ENCODE data around the gene POGK.

The POGK gene

DNA sequence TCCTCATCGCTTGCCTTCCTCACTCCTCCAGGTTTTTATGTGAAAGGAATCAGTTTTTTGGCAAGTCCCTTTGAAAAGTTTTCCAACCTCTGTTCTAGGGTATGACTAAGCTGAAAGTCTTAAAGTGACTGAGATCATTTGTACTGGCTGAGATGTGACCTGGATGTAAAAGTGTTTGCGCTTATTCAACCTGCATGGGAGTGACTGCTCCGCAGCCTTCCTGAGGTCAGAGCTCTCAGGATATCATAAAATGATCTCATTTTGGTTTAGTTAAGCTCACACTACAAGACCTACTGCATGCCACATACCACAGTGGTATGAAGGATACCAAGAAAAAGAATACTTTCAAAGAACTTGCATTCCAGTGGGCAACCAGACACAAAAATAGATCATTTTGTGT is 66.6 kb downstream of the POGK start:
- no peak for DNase-seq
